Fibroblast of upper back skin (primary cell): ENCODE results near the gene SELENON.
"Not testable (repeated sequence)": the region's sequence is repeated elsewhere in the genome, so short reads cannot be mapped to it uniquely, and the experiment has no call there.

Experiments
- DNase-seq: peaks from one replicate; pipeline ENCODE4 v3.0.0-alpha.2; 2013

SELENON gene

DNA sequence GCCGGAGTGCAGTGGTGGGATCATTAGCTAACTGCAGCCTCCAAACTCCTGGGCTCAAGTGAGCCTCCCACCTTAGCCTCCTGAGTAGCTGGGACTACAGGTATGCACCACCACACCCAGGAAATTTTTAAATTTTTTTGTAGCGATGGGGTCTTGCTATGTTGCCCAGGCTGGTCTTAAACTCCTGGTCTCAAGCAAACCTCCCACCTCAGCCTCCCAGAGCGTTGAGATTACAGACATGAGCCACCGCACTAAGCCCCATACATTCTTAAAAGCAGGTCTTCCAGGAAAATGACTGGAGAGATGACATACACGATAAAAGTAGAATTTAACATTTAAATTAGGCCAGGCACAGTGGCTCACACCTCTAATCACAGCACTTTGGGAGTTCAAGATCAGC lies 33.2 kb downstream of the SELENON start:
- DNase-seq, result no peak

DNA sequence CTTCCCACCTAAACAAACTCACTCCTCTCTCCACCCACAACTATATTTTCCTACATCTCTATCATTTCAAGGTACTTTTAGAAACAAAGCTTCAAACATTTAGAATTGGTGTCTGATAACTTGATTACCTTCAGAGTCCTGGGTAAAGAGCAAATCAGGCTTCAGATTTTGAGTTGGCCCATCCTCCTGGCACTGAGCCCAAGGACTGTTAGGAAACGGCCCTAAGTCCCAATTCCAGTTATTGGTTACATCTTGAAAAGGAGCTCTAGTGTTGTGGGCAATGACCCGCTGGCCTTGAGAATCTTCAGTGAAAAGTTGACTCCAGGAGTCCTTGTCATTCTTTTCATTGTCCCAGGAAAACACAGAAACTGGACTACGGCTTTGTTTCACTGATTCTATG lies 34.9 kb downstream of the SELENON start:
- DNase-seq, result no peak

DNA sequence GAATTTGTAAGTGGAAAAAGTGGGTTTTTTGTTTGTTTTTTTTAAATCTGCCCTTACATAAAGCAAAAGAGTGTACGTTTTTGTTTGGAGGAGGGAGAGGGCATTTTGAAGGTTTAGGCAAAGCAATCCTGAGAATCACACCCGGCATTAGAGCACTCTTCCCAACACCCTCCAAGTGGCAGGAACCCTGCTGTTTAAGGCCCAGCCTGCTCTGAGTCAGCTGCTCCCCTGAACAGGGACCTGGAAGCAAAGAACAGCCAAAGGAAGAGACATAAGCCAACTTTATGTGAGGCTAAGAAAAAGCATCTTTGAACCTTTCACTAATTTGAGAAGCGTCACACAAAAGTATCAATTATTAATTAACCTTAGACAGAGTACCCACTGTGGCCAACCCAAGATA lies 36.7 kb downstream of the SELENON start:
- DNase-seq, result no peak

DNA sequence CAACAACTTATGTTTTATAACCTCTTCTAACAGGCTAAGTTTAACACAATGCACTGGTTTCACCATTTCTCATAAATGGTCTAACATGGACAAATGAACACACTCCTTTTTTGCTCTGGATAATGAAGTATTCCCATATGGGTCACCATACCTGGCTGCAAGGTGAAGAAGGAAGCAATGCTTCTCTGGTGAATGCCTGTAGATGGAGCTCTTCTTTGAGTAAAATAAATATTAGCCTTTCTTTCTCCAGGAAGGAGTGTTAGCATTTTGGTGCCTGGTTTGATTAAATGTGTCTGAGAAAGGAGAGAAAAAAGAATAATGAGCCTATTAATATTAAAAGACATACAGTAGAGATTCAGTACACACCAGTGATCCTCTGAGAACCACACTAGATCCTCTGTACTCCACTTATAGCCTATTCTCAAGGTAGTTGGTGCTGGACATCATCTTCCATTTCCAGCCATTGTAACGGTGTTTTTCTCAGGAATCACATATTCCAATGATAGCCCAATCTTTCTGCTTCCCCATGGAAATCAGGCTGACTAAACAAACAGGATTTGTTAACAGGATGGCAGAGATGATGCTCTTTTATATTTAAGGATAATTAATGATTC lies 37.4 kb downstream of the SELENON start:
- no peak for DNase-seq

DNA sequence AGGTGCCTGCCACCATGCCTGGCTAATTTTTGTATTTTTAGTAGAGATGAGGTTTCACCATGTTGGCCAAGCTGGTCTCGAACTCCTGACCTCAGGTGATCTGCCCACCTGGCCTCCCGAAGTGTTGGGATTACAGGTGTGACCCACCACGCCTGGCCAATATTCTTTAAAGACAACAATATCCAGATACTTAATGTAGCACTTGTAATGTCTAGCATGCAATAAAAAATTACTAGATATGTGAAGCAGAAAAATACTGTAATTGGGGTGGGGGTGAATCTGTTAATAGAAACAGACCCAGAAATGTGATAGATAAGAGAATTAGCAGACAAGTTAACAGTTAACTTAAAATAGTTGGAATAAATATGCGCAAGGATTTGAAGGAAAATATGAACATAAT lies 39.8 kb downstream of the SELENON start:
- DNase-seq, result not testable (repeated sequence)

DNA sequence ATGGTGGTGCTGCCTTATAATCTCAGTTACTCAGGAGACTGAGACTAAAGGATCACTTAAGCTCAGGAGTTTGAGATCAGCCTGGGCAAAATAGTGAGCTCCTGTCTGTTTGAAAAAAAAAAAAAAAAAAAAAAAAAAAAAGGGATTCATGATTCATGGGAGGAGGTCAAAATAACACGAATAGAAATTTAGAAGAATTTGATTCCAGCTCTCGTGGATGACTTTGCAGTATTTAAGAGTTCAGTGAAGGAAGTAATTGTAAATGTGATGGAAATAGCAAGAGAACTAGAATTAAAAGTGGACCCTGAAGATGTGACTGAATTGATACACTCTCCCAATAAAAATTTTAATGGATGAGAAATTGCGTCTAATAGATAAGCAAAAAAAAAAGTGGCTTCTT lies 43.5 kb downstream of the SELENON start:
- DNase-seq, result no peak

DNA sequence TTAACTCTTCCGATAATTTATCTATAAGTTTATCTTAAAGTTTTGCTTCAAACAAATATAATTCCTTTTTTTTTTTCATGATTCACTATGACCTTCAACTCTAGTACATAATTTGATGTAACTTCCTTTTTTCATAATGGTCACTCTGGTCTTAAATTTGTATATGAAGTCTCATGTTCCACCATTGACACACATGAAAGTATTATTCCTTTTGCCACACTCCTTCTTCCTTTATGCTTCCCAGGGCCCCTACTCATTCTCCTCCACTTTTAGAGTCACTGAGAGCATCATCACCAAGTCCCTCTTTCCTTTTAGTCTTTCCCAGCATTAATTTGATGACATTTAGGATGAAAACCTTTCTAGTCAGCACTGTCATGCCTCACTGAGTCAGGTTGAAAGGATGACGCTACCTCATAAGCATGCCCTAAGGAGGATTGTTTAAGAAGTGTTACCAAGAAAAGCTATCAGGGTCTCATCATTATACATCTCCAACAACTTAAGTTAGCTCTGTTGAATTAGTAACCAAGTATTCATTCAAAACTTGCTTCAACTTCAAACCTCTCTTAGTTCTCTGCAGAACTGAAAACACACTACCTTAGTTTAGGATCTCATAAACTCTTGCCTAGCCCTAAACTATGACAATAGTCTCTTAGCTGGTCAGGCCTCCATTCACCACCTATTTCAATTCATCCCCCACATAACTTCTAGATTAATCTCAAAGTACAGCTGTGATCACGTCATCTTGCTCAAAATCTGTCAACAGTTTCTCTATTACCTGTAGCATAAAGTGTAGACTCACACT lies 44.7 kb downstream of the SELENON start:
- DNase-seq, result no peak

DNA sequence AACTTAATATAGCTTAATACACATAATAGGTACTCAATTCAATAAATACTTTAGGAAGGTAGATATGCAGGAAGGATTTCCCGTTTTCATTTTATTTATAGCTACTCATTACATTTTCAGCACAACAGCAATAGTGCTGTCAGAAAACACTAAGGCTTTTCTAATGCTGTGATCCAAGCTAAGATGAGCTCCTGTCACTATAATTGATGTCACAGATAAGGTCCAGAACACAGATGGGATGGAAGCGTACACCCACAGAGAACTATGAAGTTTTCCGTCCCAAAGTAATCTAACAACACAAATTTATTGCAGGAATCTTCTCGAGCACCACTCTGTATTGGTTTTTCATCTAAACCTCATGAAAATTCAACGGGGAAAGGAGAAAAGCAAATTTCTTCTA lies 45.7 kb downstream of the SELENON start:
- no peak for DNase-seq

DNA sequence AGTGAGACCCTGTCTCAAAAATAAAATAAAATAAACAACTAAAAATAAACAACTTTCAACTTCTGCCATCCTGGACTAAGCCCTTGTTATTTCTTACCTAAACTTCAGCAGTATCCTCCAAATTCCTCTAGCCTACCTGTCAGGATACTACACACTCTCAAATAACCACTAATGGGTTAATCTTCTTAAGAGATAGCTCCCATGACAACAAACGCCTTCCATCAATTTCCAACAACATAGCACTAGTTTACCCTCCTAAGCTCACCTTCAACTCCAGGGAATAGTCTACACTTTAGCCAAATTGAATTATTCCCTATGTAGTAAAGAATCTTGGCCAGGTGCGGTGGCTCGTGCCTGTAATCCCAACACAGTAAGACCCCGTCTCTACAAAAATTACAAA lies 47.9 kb downstream of the SELENON start:
- DNase-seq, result no peak

DNA sequence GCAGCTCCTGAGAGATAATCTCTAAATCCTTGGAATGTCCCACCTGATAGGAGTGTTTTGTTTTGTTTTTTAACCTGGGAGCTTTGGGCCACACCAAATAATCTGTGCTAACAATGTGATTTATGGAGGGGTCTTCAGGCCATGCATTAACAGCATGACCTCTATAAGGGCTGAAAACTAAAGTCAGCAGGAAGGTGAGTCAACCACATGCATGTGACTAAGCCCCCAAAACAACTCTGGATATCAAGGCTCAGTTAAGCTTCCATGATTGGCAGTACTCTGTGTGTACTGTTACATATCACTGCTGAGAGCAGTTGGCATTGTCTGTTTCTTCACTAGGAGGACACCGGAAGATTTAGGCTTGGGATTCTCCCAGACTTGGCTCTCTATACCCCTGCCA lies 48.5 kb downstream of the SELENON start:
- no peak for DNase-seq

DNA sequence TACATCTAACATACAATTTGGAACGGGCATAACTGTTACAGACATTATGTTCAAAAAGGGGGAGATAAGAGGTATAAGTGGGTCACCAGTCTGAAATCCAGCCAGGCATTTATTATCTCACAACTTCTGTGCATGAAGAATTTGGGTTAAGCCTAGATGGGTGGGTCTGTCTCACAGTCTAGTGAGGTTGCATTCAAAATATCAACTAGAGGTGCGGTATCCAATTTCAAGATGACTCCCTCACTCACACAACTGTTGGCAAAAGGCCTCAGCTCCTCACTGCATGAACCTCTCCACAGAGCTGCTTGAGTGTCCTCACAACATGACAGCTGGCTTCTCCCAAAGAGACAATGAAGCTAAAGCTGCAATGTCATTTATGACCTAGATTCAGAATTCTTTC lies 54.6 kb downstream of the SELENON start:
- DNase-seq, result no peak

DNA sequence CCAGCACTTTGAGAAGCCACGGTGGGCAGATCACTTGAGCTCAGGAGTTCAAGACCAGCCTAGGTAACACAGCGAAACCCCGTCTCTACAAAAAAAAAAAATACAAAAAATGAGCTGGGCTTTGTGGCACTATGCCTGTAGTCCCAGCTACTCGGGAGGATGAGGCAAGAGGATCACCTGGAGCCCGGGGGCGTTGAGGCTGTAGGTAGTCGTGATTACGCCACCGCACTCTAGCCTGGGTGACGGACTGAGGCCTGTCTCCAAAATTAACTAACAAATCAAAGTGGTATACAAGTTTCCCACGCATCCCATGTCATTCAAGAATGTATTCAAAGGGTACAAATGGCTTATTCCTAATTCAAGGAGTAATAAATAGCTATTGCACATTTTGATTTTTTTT lies 56.9 kb downstream of the SELENON start:
- DNase-seq, result no peak

DNA sequence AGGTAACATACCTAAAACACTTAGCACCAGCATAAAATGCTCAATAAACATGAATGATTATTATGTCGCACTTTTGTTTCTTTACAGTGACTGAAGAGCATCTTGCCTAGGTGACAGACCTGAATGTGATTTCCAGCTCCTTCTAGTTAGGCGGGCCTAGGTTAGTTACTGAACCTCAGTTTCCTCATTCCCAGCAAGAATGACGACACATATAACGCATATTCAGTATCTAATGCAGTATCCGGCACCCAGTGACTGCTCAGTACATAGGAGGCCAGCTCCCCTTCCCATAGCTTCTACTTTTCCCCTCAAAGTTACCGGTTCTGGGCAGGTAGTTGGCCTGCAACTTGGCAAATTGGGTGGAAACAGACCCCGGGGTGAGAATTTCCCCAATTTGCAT lies 58.5 kb downstream of the SELENON start:
- DNase-seq, result no peak

DNA sequence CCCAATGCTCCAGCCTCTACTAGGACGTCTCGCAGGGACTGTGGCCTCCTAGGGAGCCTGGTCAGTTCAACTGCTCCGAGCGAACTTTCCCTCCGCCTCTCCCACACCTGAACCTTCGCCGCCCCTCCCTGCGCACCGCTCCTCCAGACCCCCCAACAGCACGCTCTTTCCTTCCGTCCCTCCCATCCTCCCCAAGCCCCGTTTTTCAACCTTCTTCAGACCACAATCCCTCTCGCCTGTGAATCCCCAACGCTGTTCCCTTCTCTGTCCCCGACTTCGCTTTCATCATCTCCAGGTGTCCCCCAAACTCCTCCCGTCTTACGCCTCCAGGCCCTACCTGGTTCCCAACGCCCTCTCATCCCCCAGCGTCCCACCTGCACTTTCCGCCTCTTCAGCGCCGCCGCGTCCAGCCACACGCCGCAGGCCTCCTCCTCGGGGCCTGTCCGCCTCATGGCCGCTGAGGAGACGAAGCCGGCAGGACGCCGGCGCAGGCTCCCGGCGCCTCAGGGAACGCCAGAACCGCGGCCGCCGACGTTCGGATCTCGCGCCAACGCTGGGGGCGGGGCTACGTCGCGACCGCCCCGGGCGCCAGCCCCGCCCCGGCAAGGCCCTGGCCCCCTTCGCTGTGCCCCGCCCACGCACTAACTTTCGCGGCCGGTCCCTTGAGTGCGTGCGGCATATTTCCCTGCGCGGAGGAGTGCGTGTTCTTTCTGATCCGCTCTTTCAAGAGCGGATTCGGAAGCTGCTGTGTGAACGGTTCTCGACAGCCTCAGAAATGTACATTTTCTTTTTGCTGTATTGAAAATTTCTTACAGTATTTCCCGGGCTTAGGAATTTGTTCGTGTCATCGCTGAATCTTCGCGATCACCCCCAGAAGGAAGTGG lies 59.2 kb downstream of the SELENON start, which contains the start of gene AUNIP:
AUNIP (minus strand) TSS at position 552 of the 884 bp plus-strand sequence; CDS start at position 452, 100 bp downstream.
- DNase-seq, result peak; percentile 86

DNA sequence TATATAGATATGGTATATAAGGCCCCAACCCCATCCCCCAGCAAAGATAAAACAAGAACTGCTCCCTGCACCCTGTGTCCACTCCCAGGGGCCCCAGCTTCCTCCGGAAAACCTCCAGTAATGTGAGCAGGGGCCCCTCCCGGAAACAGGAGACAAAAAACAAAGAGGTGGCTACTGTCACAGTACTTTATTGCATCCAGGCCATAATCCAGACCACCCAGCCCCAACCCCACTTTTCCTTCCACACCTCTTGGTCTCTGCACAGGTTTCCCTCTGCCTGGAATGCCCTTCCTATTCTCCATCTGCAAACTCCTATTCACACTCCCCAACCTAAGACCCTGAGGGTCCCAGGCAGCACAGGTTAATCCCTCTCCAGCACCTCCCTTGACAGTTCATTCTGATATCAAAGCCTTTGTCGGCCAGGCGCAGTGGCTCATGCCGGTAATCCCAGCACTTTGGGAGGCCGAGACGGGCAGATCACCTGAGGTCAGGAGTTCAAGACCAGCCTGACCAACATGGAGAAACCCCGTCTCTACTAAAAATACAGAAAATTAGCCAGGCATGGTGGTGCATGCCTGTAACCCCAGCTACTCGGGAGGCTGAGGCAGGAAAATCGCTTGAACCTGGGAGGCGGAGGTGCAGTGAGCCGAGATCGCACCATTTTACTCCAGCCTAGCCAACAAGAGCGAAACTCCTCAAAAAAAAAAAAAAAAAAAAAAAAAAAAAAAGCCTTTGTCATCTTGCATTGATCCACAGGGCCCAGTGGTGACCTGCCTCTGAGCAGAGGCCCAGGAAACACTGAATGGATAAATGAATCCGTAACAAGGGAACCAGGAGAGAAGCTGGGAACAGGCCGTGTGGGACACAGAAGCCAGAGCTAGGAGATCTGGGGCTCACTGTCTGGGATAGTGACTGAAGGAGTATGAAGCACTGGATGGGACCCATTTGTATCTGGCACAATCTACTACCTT lies 61.6 kb downstream of the SELENON start:
- DNase-seq, result no peak

DNA sequence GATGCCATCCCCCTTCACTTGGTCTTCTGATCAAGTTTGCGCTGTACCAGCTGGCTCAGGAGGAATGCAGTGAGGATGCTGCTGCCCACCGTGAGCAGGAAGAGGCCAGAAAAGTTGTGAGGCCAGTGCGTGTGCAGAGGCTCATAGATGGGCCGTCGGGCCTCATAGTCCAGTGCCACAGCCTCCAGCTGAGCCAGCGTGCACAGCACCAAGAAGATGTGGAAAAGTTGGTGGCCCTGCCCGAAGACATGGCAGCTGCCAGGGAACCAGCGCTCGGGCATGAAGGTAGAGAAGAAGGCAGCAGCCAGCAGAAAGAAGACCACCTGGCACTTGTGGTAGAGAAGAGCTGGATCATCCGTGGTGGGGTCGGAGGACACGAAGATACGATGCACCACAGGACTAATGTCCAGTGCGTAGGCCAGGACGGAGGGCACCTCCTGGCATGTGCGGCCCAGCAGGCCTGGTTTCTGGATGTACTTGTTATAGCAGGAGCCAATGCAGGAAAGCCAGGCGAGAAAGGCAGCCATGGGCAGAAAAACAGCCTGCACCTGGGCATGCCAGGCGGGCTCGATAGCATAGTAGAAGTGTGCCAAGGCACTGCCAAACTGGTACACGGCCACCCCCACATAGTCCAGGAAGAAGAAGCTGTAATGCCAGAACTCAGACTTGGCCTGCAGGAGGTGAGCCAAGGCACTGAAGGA lies 62.9 kb downstream of the SELENON start:
- no peak for DNase-seq

DNA sequence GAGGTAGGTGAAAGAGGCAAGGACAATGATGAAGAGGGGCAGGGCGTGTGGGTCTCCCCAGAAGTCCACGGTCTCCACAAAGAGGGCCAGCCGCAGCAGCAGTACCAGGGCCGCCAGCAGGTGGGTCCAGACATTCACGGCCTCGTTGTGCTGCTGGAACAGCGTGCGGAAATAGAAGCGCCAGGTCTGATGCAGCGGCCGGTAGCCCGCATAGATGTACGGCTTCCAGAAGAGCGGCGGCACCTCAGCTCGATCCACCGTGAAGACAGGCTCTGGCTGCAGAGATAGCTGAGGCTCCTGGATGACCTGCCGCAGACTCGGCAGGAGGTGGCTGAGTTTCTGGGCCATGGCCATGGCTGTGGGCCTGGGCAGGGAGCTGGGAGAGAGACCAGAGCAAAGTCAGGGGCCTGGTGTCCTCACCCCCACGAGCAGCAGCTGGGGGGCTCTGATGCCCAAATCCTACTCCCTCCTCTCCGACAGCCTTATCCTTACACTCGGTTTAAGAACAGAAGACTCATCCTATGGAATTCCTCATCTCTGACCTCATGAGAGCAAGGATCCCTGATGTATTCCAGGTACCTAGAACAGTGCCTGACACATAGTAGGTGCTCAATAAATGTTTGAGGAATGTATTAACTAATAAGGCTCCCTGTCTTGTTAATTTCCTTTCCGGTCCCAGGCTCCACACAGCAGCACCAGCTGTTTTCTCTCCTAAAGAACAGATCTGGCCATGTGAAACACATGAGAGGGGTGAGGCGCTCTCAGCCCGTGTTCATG lies 63.7 kb downstream of the SELENON start:
- DNase-seq, result no peak

DNA sequence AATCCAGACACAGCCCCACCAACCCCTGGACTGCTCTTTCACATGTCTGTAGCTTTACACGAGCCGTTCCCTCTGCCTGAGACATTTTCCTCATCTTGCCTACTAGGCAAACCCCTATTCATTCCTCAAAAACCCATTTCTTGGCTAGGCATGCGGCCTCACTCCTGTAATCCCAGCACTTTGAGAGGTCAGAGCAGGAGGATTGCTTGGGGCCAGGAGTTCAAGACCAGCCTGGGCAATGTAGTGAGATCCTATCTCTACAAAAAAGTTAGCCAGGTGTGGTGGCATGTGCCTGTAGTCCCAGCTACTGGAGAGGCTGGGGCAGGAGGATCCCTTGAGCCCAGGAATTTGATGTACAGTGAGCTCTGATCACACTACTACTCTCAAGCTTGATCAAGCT lies 64.4 kb downstream of the SELENON start:
- DNase-seq, result no peak

DNA sequence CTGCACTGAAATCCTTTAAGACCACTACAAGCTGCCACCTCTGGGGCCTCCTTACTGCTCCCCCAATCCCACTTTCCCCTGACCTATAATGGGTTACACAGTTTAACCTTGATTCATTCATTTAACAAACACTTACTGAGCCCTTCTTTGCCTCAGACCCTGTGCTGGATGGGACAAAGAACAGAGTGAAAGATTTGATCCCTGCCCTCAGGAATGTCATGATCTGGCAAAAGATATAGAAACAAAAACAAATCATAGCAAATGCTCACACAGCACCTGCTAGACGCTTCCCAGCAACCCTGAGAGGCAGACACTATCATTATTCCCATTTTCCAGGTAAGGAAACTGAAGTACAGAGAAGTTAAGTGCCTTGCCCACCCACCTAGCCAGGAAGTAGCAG lies 66.3 kb downstream of the SELENON start:
- no peak for DNase-seq

DNA sequence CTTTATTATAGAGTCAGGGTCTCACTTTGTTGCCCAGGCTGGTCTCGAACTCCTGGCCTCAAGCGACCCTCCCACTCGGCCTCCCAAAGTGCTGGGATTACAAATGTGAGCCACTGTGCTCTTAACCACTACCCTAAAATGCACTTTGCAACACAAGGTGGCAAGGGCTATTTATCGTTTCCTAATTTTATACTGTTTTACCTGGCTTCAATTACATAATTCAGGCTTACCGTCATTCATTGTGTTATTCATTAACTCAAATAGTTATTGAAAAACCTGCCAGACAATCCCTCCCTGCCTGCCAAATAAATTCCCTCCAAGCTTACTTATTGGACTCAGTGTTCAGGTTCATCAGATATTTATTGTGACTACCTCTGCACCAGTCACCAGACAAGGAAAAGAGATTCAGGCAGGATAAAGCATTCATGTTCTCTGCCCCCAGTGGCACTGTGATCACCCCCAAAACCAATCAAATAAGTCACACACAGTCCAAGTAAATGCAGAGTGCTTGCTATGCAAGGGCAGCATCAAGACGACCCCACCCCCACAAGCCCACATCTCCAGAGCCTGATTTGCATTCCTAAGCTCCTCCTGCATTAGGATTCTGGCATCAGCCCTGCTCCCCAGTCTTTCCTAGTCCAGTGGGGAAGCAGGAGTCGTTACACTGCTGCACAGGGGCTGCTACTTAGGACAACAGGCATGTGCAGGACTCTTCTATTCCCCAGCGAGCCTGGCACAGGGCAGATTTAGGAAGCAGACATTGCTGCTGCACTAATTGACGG lies 67.4 kb downstream of the SELENON start:
- no peak for DNase-seq
